ENCODE measurements around the gene GPHA2.

DNA sequence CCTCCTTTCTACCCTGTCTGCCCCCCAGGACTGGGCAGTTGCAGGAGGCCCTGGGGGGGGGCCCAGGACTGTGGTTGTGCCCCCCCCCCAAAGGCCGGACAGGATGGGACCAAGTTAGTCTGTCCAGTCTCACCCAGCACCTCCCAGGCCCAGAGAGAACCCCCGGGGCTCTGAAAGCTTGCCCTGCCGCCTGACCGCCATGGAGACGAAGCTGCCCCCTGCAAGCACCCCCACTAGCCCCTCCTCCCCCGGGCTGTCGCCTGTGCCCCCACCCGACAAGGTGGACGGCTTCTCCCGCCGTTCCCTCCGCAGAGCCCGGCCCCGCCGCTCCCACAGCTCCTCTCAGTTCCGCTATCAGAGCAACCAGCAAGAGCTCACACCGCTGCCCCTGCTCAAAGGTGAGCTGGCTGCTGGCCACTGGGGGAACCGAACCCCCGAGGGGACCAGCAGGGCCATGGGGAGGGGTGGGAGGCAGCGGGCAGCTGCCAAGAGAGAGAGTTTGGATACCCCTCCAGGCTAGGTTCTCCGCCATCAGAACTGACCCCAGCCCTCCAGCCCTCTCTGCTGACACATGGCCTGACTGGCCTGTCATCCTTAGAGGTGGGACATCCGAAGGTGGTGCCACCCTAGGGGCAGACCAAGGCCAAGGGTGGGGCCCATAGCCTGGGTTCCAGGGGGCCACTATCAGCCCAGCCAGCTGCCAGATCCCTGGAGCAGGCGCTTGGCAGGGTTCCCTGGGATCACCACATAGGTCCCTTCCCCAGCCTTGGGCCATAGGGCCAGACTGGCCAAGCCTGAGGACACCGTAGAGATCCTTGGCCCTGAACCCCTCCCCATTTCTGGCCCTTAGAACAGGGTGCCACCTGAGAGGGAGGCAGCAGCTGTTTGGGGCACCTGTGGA is 9.9 kb downstream of the GPHA2 start:
- TF ChIP-seq EZH2 (IDR thresholded peaks at IDR 0.05) (no peak), POLR2AphosphoS5 (IDR thresholded peaks at IDR 0.05; ENCODE audit: borderline replicate concordance, low read depth, low read length) (no peak)
